Activated naive CD4-positive, alpha-beta T cell treated with anti-CD3 and anti-CD28 coated beads, Interleukin-2, amount 10 ng/mL, durations not matched to agents 7 days and 5 days (primary cell): ENCODE results near the gene PAPOLG.
A peak's percentile ranks its signal among the peaks of the same experiment; 100 is the strongest.
"Not testable (repeated sequence)": the region's sequence is repeated elsewhere in the genome, so short reads cannot be mapped to it uniquely, and the experiment has no call there.

Experiments
- CTCF ChIA-PET: fragments of 350-600 bp; sonication (Branson Sonifier 250); formaldehyde crosslinking; loops from one replicate; lab custom pipeline; 2021; ENCODE audit warnings: antibody characterized with exemption; lab: Charles Lee
- DNase-seq: peaks from one replicate; pipeline ENCODE4 v3.0.0-alpha.2; 2020
- H3K27ac Mint-ChIP-seq: one replicate; pipeline ENCODE4 v1.8.0; 2021; ENCODE audit warnings: mild to moderate bottlenecking, moderate library complexity, mixed read lengths
- H3K27me3 Mint-ChIP-seq: one replicate; pipeline ENCODE4 v1.8.0; 2021; ENCODE audit warnings: mild to moderate bottlenecking, mixed read lengths
- H3K36me3 Mint-ChIP-seq: one replicate; pipeline ENCODE4 v1.8.0; 2021; ENCODE audit warnings: mixed read lengths
- H3K4me1 Mint-ChIP-seq: one replicate; pipeline ENCODE4 v1.8.0; 2021; ENCODE audit warnings: mixed read lengths
- H3K4me3 Mint-ChIP-seq: one replicate; pipeline ENCODE4 v1.8.0; 2021; ENCODE audit warnings: mild to moderate bottlenecking, moderate library complexity, mixed read lengths
- H3K9me3 Mint-ChIP-seq: one replicate; pipeline ENCODE4 v1.8.0; 2021; ENCODE audit warnings: mixed read lengths

Gene PAPOLG

GRCh38 chr2:60821587-60822302 lies 65.7 kb downstream of the PAPOLG start:
- CTCF ChIA-PET: interaction anchor here (0.7 to 2.5 kb wide), 3 partner anchors 16 to 177 kb away, joined by 3 to 8 read pairs (median 4); no protein-coding TSS in a partner anchor
- no peaks in the 10 kb centered on the region for H3K36me3 Mint-ChIP-seq
- H3K4me1 Mint-ChIP-seq: peaks cover 44% of the 10 kb centered on the region
- no peak overlapping the region for H3K4me3 Mint-ChIP-seq
- peak overlapping the region; percentile 28 for H3K27ac Mint-ChIP-seq
- no peak for DNase-seq
- peaks cover 5% of the 10 kb centered on the region for H3K27me3 Mint-ChIP-seq
- H3K9me3 Mint-ChIP-seq: peaks cover 5% of the 10 kb centered on the region

GRCh38 chr2:60822987-60823386 lies 66.9 kb downstream of the PAPOLG start:
- peaks cover 46% of the 10 kb centered on the region for H3K4me1 Mint-ChIP-seq

GRCh38 chr2:60823694-60824305 lies 67.7 kb downstream of the PAPOLG start:
- Mint-ChIP-seq H3K4me1 (peaks cover 37% of the 10 kb centered on the region), H3K27ac (no peak overlapping the region), H3K36me3 (peaks cover 3% of the 10 kb centered on the region), H3K9me3 (peaks cover 5% of the 10 kb centered on the region), H3K27me3 (peaks cover 12% of the 10 kb centered on the region), H3K4me3 (no peak overlapping the region)
- CTCF ChIA-PET: interaction anchor here (1.2 kb wide), 1 partner anchor 9 kb away, joined by 3 read pairs; no protein-coding TSS in a partner anchor
- no peak for DNase-seq

More at GRCh38 chr2:60822987-60823386, 66.9 kb downstream of the PAPOLG start:
- CTCF ChIA-PET: no interaction called here
- H3K27ac Mint-ChIP-seq: no peak overlapping the region
- peaks cover 3% of the 10 kb centered on the region for H3K36me3 Mint-ChIP-seq
- no peak overlapping the region for H3K4me3 Mint-ChIP-seq
- H3K9me3 Mint-ChIP-seq: peaks cover 5% of the 10 kb centered on the region
- no peak for DNase-seq
- H3K27me3 Mint-ChIP-seq: peaks cover 12% of the 10 kb centered on the region

GRCh38 chr2:60825666-60826065 lies 69.6 kb downstream of the PAPOLG start:
- Mint-ChIP-seq H3K9me3 (peaks cover 5% of the 10 kb centered on the region), H3K27ac (no peak overlapping the region), H3K4me1 (peaks cover 19% of the 10 kb centered on the region), H3K36me3 (peaks cover 3% of the 10 kb centered on the region), H3K27me3 (peaks cover 22% of the 10 kb centered on the region), H3K4me3 (no peak overlapping the region)
- CTCF ChIA-PET: interaction anchor here (1.0 to 1.6 kb wide), 2 partner anchors 13 to 173 kb away, joined by 3 to 4 read pairs; no protein-coding TSS in a partner anchor
- DNase-seq: no peak

- Mint-ChIP-seq H3K9me3 (peaks cover 2% of the 10 kb centered on the region), H3K27me3 (peaks cover 22% of the 10 kb centered on the region), H3K4me3 (no peak overlapping the region), H3K36me3 (peaks cover 3% of the 10 kb centered on the region), H3K27ac (no peak overlapping the region), H3K4me1 (peaks cover 14% of the 10 kb centered on the region)
- DNase-seq: no peak
- CTCF ChIA-PET: interaction anchor here (0.8 to 1.6 kb wide), 3 partner anchors 13 to 173 kb away, joined by 3 to 4 read pairs (median 3); no protein-coding TSS in a partner anchor
Observed at GRCh38 chr2:60826111-60826510, 70.0 kb downstream of the PAPOLG start.

GRCh38 chr2:60826860-60827259 lies 70.8 kb downstream of the PAPOLG start:
- H3K9me3 Mint-ChIP-seq, H3K36me3 Mint-ChIP-seq, H3K4me1 Mint-ChIP-seq, DNase-seq, H3K27ac Mint-ChIP-seq, H3K4me3 Mint-ChIP-seq: not testable (repeated sequence)
- peaks cover 22% of the 10 kb centered on the region for H3K27me3 Mint-ChIP-seq
- CTCF ChIA-PET: interaction anchor here (0.8 to 1.6 kb wide), 2 partner anchors 109 to 172 kb away, joined by 3 to 4 read pairs; no protein-coding TSS in a partner anchor

- H3K27me3 Mint-ChIP-seq: peaks cover 22% of the 10 kb centered on the region
- H3K36me3 Mint-ChIP-seq: peaks cover 3% of the 10 kb centered on the region
- no peak overlapping the region for H3K27ac Mint-ChIP-seq
- no peak for DNase-seq
- peaks cover 8% of the 10 kb centered on the region for H3K4me1 Mint-ChIP-seq
- peaks cover 2% of the 10 kb centered on the region for H3K9me3 Mint-ChIP-seq
- no peak overlapping the region for H3K4me3 Mint-ChIP-seq
- CTCF ChIA-PET: no interaction called here
Observed at GRCh38 chr2:60827369-60827768, 71.3 kb downstream of the PAPOLG start.

- peaks cover 39% of the 10 kb centered on the region for H3K27me3 Mint-ChIP-seq
- no peak overlapping the region for H3K27ac Mint-ChIP-seq
- no peak for DNase-seq
- H3K9me3 Mint-ChIP-seq: peaks cover 2% of the 10 kb centered on the region
- H3K4me1 Mint-ChIP-seq: peaks cover 8% of the 10 kb centered on the region
- CTCF ChIA-PET: no interaction called here
- peaks cover 3% of the 10 kb centered on the region for H3K36me3 Mint-ChIP-seq
- H3K4me3 Mint-ChIP-seq: no peak overlapping the region
Observed at GRCh38 chr2:60830991-60831390, 74.9 kb downstream of the PAPOLG start.

- H3K36me3 Mint-ChIP-seq: peaks cover 2% of the 10 kb centered on the region
- no peak for DNase-seq
- H3K9me3 Mint-ChIP-seq: peaks cover 2% of the 10 kb centered on the region
- CTCF ChIA-PET: no interaction called here
- H3K4me3 Mint-ChIP-seq: no peak overlapping the region
- H3K27ac Mint-ChIP-seq: no peak overlapping the region
- peaks cover 39% of the 10 kb centered on the region for H3K27me3 Mint-ChIP-seq
- peaks cover 5% of the 10 kb centered on the region for H3K4me1 Mint-ChIP-seq
Observed at GRCh38 chr2:60831921-60832320, 75.9 kb downstream of the PAPOLG start.

- Mint-ChIP-seq H3K27me3 (peaks cover 32% of the 10 kb centered on the region), H3K4me3 (no peak overlapping the region), H3K36me3 (no peaks in the 10 kb centered on the region), H3K4me1 (no peaks in the 10 kb centered on the region), H3K9me3 (peaks cover 2% of the 10 kb centered on the region), H3K27ac (no peak overlapping the region)
- DNase-seq: no peak
- CTCF ChIA-PET: interaction anchor here (0.9 kb wide), 1 partner anchor 166 kb away, joined by 3 read pairs; no protein-coding TSS in a partner anchor
Observed at GRCh38 chr2:60832621-60833020, 76.6 kb downstream of the PAPOLG start.

GRCh38 chr2:60834270-60834717 lies 78.2 kb downstream of the PAPOLG start:
- CTCF ChIA-PET: interaction anchor here (0.6 kb wide), 1 partner anchor 63 kb away, joined by 4 read pairs; no protein-coding TSS in a partner anchor

GRCh38 chr2:60836491-60836890 lies 80.4 kb downstream of the PAPOLG start:
- Mint-ChIP-seq H3K4me1 (peaks cover 11% of the 10 kb centered on the region), H3K4me3 (no peak overlapping the region), H3K27ac (no peak overlapping the region), H3K27me3 (peaks cover 22% of the 10 kb centered on the region), H3K9me3 (no peaks in the 10 kb centered on the region), H3K36me3 (no peaks in the 10 kb centered on the region)
- CTCF ChIA-PET: interaction anchor here (1.4 kb wide), 1 partner anchor 26 kb away, joined by 3 read pairs; no protein-coding TSS in a partner anchor
- DNase-seq: no peak

More at GRCh38 chr2:60834270-60834717, 78.2 kb downstream of the PAPOLG start:
- Mint-ChIP-seq H3K27ac (no peak overlapping the region), H3K4me1 (no peaks in the 10 kb centered on the region), H3K9me3 (peaks cover 2% of the 10 kb centered on the region), H3K36me3 (no peaks in the 10 kb centered on the region), H3K4me3 (no peak overlapping the region), H3K27me3 (peaks cover 28% of the 10 kb centered on the region)
- DNase-seq: no peak

GRCh38 chr2:60837123-60837522 lies 81.1 kb downstream of the PAPOLG start:
- peaks cover 22% of the 10 kb centered on the region for H3K27me3 Mint-ChIP-seq
- no peaks in the 10 kb centered on the region for H3K36me3 Mint-ChIP-seq
- H3K4me1 Mint-ChIP-seq: peaks cover 11% of the 10 kb centered on the region
- CTCF ChIA-PET: interaction anchor here (1.4 kb wide), 1 partner anchor 26 kb away, joined by 3 read pairs; no protein-coding TSS in a partner anchor
- no peak overlapping the region for H3K27ac Mint-ChIP-seq
- no peak overlapping the region for H3K4me3 Mint-ChIP-seq
- DNase-seq: no peak
- no peaks in the 10 kb centered on the region for H3K9me3 Mint-ChIP-seq

- CTCF ChIA-PET: interaction anchor here (1.3 to 1.5 kb wide), 3 partner anchors 10 to 33 kb away, joined by 3 to 4 read pairs (median 3); no protein-coding TSS in a partner anchor
- Mint-ChIP-seq H3K4me3 (no peak overlapping the region), H3K9me3 (no peaks in the 10 kb centered on the region), H3K27ac (no peak overlapping the region), H3K4me1 (peaks cover 11% of the 10 kb centered on the region), H3K27me3 (peaks cover 23% of the 10 kb centered on the region), H3K36me3 (no peaks in the 10 kb centered on the region)
- no peak for DNase-seq
Observed at GRCh38 chr2:60838481-60838880, 82.4 kb downstream of the PAPOLG start.
